ENCODE results near the gene IGFBP4.
"Not testable (repeated sequence)": the region's sequence is repeated elsewhere in the genome, so short reads cannot be mapped to it uniquely, and the experiment has no call there.

IGFBP4 gene

DNA sequence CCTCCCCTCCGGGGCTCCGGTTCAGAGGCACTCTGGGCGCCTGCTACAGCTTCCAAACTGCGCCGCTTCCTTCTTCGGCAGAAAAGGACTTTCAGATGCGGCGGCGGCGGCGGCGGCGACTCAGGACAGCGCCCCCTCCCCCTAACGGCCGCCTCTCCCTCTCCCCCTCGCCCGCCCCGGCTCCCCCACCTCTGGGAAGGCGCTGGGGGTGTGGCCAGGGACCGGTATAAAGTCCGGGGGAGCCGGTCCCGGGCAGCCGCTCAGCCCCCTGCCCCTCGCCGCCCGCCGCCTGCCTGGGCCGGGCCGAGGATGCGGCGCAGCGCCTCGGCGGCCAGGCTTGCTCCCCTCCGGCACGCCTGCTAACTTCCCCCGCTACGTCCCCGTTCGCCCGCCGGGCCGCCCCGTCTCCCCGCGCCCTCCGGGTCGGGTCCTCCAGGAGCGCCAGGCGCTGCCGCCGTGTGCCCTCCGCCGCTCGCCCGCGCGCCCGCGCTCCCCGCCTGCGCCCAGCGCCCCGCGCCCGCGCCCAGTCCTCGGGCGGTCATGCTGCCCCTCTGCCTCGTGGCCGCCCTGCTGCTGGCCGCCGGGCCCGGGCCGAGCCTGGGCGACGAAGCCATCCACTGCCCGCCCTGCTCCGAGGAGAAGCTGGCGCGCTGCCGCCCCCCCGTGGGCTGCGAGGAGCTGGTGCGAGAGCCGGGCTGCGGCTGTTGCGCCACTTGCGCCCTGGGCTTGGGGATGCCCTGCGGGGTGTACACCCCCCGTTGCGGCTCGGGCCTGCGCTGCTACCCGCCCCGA lies at the start of gene IGFBP4:
Gene IGFBP4, plus strand, starts transcription at position 255 of the 792 bp plus-strand sequence. Its CDS starts 286 bp downstream, at position 541.
- DNase-seq, result peak; percentile 20

DNA sequence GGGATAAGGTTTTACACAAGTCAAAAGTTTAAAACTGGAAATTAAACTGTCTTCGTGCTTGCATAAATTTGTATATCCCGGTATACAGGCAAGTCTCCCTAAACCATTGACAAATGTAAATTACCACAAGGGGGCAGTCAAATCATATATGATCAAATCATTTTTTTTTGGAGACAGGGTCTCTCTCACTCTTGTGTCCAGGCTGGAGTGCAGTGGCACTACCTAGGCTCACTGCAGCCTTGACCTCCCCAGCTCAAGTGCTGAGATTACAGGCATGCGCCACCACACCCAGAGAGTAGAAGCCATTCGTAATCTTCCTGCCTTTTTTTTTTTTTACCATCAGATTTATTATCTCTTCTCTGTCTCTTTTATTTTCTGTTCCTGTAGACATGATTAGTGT lies 44.1 kb upstream of the IGFBP4 start:
- DNase-seq, result peak; percentile 63

DNA sequence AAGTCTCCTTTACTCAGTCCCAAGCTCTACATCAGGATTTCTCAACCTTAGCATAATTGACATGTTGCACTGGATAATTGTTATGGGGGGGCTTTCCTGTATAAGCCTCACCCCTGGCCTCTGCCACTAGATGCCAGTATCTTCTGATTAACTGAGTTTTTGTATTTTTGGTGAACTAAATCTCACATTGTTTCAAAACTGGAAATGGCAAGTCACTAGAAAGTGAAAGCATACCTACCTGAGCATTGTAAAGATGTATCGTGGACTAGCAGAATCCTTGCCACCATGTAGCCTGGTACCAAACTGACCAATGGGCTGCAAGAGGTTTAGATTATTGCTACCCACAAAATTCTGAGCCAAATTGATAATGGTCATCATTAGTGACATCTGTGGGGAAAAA lies 40.6 kb upstream of the IGFBP4 start:
- no peak for DNase-seq

DNA sequence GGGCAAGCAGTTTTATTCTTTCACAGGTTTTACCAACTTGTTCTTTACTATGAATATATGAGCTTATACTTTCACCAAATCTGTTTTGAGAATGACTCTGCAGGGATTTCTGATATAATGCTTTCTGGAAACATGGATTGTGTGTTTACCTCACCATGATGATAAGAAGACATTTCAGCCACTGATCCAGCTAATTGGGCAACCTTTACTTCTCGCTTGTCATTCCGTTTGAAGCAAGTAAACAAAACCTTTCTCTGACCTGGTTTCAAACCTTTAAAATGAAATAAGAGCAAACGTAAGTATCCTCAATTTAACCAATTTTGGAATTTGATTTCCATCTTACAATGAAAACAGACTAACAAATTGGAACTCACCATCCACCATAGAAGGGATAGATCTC lies 39.2 kb upstream of the IGFBP4 start:
- DNase-seq, result no peak

DNA sequence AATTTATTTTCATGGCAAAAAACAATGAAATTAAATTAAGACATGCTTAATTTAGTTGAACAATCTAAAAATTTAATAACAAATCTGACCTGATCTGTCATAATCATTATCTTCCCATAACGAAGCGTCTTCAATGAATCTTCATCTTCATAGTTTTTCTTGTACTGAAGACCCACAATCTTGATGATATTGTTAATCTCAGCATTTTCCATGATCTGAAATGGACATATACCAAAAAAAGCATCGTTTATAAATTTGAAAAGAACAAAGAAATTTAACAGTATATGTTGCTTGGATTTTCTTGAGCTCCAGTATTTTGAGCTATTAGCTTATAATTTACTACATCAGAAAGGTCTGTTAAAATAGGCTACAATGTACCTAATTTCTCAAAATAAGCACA lies 35.8 kb upstream of the IGFBP4 start:
- no peak for DNase-seq

DNA sequence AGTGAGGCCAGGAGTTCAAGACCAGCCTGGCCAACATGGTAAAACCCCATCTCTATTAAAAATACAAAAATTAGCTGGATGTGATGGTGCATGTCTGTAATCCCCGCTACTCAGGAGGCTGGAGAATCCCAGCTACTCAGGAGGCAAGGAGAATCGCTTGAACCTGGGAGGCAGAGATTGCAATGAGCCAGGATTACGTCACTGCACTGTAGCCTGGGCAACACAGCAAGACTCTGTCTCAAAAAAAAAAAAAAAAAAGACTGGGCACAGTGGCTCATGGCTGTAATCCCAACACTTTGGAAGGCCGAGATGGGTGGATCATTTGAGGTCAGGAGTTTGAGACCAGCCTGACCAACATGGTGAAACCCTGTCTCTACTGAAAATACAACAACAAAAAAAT lies 33.7 kb upstream of the IGFBP4 start:
- DNase-seq, result not testable (repeated sequence)

DNA sequence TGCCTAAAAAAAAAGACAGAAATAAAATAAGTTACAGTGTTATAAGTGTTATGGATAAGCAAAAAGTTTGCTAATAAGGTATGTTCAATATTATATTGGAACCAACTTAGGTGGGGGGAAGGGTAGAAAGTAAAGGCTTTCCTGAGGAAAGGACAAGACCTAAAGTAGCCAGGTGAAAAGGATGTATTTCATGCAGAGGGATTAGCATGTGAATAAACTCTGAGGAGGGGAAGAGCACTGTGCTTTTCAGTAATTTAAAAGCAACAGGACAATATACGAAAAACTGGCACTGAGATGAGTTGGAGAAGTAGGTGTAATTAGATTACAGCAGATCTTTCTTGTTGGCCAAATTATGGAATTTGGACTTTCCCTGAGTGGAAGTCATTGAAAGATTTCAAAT lies 33.2 kb upstream of the IGFBP4 start:
- no peak for DNase-seq

DNA sequence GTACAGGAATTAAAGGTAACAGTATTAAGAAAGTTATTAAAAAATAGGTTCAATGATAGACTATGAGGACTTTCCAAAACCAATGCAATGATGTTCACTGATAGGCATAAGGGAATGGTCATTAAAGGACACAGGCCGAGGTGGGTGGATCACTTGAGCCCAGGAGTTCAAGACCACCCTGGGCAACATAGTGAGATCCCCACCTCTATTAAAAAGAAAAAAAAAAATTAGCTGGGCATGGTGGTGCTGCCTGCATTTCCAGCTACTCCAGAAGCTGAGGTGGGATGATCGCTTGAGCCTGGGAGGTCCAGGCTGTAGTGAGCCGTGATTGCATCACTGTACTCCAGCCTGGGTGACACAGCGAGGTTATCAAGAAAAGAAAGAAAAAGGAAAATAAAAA lies 31.4 kb upstream of the IGFBP4 start:
- DNase-seq, result no peak

DNA sequence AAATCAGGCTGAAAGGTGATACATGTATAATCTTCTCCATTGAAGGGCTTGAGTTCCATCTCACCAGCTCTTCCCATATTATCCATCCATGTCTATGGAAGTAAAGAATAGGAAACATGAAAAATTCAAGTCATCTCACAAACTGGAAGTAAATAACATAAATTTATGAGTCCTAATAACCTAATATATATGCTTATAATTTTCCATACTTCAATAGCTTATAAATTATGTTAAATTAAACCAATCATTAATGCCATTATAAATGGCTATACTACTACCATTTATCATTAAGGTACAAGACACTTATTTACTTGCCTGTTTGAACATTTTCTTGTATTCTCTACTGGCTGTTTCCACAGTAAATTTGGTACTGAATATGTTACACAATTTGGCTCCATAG lies 30.4 kb upstream of the IGFBP4 start:
- no peak for DNase-seq

DNA sequence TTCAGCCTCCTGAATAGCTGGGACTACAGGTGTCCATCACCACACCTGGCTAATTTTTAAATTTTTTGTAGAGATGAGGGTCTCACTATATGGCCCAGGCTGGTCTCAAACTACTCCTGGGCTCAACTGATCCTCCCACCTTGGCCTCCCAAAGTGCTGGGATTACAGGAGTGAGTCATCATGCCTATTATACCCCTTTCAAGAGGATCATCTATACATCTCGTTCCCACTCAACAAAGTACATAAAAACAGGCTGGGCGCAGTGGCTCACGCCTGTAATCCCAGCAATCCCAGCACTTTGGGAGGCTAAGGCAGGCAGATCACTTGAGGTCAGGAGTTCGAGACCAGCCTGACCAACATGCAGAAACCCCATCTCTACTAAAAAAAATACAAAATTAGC lies 28.9 kb upstream of the IGFBP4 start:
- not testable (repeated sequence) for DNase-seq

DNA sequence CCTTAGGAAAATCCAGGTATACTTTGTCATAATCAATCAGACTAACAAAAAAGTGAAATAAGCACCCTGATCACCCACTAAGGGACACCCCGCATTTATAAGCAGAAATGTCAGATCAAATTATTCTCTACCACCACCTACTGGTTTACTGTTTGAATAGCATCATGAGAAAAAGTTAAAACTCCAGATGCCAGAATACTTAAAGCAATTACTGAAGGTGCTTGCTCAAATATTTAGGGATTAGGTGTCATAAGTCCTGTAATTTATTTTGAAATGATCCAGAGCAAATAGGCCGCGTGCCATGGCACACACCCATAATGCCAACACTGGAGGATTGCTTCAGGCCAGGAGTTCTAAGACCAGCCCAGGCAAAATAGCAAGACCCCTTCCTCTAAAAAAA lies 27.9 kb upstream of the IGFBP4 start:
- DNase-seq, result no peak

DNA sequence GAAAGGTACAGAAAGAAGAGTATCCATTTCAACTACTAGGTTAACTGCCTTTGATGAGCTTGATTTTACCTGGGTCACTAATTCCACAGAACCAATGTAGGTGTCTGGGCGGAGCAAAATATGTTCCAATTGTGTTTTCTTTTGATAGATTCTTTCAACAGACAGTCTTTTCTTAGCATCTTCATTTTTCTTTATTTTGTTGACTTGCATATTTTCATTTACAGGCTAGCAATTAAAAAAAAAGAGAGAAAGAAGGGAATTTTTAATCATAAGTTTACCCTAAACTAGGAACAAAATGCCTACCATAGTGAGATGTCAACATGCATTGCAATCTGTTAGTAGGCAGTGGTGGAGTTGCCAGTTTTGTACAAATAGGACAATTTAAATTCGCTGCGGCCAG lies 26.6 kb upstream of the IGFBP4 start:
- no peak for DNase-seq

DNA sequence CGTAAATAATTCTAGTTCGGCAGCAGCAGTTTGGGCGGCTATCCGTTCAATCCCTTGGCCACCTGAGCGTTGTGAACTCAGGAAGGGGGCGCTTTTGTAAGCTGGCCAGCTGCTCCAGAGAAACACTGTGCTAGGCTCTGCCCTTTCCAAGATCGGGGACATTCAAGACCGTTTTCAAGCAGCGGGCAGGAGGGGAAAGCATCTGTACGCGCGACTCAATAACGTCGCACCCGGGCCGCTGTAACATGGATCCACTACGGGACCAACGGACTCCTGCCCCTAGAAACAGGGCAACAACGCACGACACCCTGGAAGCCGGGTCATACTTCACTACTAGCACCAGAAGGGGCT lies 26.0 kb upstream of the IGFBP4 start:
- DNase-seq, result no peak

DNA sequence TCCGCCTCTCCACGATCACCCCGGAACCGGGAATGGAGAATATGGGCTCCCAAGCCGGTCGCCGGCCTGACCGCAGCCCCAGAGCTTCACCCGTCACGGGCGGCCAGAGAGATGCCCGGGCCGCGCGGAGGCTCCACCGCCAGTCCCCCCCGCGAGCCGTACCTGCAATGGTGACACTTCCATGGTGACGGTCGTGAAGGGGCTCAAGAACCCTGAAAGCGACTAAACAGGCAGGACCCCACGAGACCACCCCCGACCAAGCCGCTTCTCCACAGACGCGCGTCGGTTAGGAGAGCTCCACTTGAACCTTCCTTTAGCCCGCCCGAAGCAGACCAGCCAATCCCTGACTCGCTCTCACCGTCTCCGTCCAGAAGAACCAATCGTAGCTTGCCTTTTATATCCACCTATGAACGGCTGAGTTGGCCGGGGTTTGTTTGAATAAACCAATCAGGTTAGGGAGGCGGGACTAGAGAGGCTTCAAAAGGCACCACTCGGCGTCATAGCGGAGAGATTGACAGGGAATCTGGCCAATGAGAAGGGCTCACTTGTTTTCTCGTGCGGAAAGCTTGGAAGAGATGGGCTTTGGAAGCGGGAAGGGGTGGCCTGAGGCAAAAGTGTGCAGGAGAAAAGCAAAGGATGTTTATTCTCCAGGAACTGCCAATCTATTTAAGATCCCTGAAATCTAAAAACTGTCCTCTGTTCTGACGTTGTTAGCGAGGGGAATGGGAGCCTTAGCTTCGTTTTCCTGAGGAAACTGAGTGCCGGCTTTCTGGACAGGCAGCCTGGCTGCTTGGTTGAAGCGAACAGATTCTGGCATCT lies 25.4 kb upstream of the IGFBP4 start, which contains the start of gene TOP2A:
Gene TOP2A, minus strand, starts transcription at position 288 of the 819 bp plus-strand sequence. Its CDS starts 105 bp downstream, at position 183.
- DNase-seq, result peak; percentile 100

DNA sequence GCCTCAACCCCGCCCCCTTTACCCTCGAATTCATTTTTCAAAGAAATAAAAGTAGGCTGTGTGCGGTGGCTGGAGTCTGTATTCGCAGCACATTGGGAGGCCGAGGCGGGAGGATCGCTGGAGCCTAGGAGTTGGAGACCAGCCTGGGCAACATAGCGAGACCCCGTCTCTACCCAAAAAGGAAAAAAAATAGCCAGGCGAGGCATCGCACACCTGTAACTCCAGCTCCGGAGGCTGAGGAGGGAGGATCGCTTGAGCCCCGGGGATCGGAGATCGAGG lies 24.9 kb upstream of the IGFBP4 start:
- no peak for DNase-seq

DNA sequence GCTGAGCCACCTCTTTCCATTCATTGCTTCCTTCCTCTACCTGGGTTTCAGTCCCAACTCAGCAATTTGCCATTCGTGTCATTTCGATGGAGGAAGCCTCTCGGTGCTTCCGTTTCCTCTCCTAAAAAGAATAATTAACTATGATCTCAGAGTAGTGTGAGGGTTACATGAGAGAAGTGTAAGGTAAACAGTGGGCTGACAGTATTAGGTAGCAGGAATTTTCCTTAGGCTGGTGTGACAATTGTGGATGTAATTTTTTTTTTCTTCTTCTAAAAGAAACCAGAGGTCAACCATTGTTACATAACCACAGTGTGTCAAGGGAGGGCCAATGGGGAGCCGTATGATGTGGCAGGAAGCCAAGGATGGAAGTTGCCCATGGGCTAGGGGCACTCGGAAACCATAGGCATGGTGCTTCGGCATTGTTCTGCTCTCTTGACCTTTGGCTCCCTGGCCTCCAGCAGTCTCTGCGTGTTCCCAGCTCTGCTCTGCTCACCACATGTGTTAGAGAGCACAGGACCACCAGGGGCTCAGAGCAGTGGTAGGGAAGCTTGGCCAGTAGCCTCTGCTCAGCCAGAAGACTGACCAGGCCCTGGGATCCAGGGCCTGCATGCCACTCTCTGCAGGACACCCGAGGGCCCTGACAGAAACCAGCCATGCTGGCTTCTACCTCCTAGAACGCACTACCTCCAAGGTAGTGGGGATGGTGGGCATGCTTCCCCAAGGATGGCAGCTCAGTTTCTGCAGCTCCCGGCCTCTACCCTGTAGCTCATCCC lies 23.5 kb upstream of the IGFBP4 start:
- DNase-seq, result no peak

DNA sequence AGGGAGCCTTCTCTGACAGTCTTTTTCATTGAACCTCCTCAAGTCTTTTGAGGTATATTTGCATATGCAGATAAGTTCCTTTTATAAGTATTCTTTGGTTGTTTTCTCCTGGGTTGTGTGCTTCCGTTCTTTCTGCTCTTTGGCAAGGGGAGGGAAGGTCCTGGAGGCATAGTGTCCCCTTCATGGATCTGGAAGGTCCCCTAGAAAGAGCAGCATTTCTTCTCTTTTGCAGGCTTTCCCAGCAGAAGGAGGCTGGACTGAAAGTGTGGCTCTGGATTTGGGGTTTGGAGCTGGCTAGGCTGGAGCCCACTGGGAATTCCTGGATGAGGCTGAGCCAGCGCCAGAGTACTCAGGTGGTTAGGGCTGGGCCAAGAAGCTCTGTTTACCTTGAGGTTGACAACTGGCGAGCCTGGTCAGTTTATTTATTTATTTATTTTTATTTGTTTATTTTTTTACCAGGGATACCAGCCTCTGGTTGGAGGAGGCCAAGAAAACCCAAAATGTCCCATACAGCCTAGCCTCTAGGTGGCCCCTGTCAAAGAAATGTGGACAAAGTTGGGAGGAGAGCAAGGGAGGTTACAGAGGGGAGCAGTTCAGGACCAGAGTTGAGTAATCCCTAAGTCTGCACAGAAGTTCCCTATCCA lies 20.1 kb upstream of the IGFBP4 start:
- no peak for DNase-seq

DNA sequence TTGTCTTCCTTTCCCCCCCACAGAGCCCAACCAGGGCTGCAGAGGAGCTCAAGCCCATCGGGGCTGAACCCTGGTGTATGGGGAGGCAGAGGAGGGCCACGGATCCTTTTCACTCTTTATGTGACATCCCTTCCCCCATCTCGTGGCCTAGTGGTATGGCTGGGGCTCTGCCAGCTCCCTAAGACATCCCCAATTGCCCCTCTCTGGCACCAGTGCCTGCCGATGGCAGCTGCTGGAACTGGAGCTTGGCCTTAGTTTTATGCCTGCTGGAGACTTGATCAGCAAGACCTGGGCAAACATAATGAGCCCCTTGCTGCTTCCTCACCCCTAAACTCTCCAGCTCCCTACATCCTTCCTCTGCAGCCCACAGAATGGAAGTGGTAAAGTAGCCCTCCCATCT lies 17.5 kb upstream of the IGFBP4 start:
- no peak for DNase-seq

DNA sequence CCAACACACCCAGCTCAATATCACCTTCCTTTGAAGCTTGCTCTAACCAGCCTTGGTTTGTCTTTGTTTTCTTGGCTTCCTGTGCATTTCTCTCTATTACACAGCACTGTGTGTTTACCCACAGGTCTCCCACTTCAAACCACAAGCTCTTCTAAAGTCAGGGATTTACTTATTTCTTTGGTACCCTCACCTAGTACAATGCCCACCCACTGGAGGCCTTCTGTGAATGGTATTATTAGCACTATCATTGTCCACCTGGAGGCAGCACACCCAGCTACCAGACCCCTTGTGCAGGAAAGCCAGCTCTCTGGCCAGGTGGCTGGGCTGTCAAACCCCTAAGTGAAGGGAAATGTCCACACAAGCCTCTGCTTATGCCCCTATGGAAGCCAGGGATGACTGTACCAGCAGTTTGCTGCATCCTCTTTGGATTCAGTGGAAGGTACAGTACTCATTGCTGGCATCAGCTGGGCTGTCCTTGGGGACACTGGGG lies 16.2 kb upstream of the IGFBP4 start:
- DNase-seq, result no peak

DNA sequence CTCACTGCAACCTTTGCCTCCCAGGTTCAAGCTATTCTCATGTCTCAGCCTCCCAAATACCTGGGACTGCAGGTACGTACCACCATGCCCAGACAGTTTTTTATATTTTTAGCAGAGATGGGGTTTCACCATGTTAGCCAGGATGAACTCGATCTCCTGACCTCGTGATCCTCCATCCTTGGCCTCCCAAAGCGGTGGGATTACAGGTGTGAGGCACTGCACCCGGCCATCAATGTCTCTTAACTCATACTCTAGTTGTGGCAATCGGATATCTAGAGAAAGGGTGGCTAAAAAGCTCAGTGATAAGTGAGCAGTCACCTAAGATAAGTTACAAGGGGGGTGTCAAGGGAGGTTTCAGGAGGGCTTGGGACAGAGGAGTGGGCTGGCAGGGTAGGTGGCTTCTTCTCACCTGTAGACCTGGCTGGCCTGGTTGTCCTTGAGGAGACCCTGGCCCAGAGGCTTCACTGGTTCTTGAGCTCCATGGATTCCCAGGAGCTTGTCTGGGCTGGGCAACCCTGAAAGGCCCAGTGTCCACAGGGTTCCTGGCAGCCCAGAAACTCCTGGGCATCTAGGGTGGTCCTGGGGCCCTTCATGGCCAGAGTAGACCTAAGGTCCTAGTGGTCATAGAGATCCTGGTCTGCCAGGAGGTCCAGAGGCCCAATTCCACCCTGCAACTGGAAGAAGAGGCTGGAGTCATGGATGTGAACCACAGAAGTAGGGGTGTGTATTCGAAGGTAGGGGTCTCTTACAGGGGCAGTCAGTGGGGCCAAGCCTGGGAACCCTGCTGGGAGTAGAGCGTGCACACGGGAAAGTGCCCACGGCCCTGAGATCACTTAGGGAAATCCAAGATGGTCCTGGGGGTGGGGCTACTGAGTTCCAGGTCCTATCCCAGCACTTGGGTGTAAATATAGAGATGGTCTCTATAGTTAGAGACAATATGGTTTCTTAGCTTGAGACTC lies 12.7 kb upstream of the IGFBP4 start:
- no peak for DNase-seq

DNA sequence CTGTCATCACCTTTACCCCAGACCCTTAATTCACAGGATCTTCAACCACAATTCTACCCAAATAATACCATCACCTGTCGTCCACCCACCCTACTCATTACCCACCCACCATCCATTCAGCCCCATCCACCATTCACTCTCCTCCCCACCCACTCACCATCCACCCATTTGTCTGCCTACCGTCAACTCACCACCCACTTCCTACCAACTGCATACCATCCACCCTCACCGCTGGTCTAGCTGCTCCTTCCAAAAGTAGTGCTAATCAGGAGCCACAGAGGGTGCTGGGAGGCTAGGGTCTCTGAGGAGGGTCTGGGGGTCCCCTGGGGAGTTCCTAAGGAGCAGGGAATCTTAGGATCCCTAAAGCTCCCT lies 12.0 kb upstream of the IGFBP4 start:
- no peak for DNase-seq

Measured in NCI-H1092 (cell line).